Mammary epithelial cell (primary cell): ENCODE data around the gene TRIM4.

ENCODE experiments used
- CTCF ChIP-seq, 2 donors: IDR thresholded peaks in 1 of 2; conservative IDR thresholded peaks in 1 of 2; 2 replicates each; pipeline ENCODE4 v1.5.1; 2011 to 2012; ENCODE audit warnings: inconsistent platforms in 2 of 2, low read length in 2 of 2, mild to moderate bottlenecking in 2 of 2, control low read depth in 1 of 2, low read depth in 1 of 2; ENCODE audit not compliant: insufficient read depth in 1 of 2; ENCODE audit errors: extremely low read depth in 1 of 2
- EZH2 ChIP-seq: IDR thresholded peaks from 2 replicates; pipeline ENCODE4 v1.6.1; 2012; ENCODE audit warnings: low read length, inconsistent platforms, borderline replicate concordance

GRCh38 chr7:99897322-99898022 is 21.9 kb downstream of the TRIM4 start:
- no peak for TF ChIP-seq CTCF (conservative IDR thresholded peaks at IDR 0.05 in 1 of 2, IDR thresholded peaks at IDR 0.05 in 1 of 2; ENCODE audit: extremely low read depth in 1 of 2, insufficient read depth in 1 of 2, low read depth in 1 of 2, low read length in 2 of 2)
- no peak for TF ChIP-seq EZH2
